ENCODE results near the gene PCAT6. TPM values are rescaled to one million over a fixed set of nuclear protein-coding genes. Genes with fewer than 3 reads are reported as not detected.

The PCAT6 gene
- total RNA-seq, 1 experiment from 2014 or later: 4.8 TPM

DNA sequence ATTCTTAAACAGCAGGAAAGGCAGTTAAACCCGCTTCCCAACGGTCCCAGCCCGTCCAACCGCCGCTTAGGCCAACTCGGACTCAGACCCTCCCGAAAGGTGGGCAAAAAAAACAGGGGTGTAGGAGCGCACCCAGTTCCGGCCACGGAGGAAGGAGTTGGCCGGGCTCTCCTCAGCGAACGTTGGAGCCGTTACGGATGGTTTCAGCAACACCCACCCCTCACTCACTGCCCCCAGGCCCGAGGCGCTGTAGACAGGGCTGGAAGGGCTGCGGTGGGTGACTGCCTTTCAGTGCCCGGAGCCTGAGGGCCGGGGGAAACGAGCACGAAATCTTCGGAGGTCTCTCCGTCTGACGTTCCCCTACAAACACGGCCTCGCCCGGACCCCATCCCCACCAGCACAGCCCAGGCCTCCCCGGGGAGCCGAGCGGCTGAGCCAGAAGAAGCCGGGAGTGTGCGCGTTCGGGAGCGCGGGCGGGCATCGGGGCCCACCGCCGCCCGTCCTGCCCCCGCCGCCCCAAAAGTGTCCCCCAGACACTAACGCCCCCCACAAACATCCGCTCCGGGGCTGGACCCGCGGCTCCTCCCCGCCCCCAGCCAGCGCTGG, 3.8 kb upstream of the PCAT6 start:
- Mint-ChIP-seq H3K27ac (peak overlapping the region; percentile 79 to 99 (median 86); a peak in 6 of 7 replicates), H3K4me3 (peak overlapping the region; percentile 91 to 96), H3K4me1 (peaks cover 58 to 65% of the 10 kb centered on the region in 2 experiments), H3K27me3 (ENCODE audit: low read depth) (peaks cover 7% of the 10 kb centered on the region), H3K9me3 (peaks cover 0 to 2% of the 10 kb centered on the region in 2 experiments; a peak in 1 of 5 replicates), H3K36me3 (ENCODE audit: insufficient read depth in 1 of 3, low read depth in 3 of 3) (peaks cover 4 to 7% (median 5%) of the 10 kb centered on the region in 3 experiments; a peak in 4 of 7 replicates)
- Histone ChIP-seq H3K27me3 (ENCODE audit: insufficient read depth, low read length) (peaks cover 3% of the 10 kb centered on the region; the same call in 1 of the 2 replicates), H4K20me1 (ENCODE audit: control insufficient read depth, insufficient read depth, insufficient read length) (no peaks in the 10 kb centered on the region), H3T11ph (ENCODE audit: low read length) (no peak overlapping the region), H3K18ac (ENCODE audit: insufficient read length, low read depth, low read length) (peak overlapping the region; percentile 65), H3K4ac (ENCODE audit: low read depth, low read length) (no peak overlapping the region), H2BK5ac (ENCODE audit: insufficient read length, low read length) (no peak overlapping the region), H3K4me1 (ENCODE audit: insufficient read depth, low read length) (peaks cover 15% of the 10 kb centered on the region), H2AFZ (ENCODE audit: low read length) (no peak overlapping the region), H2BK15ac (ENCODE audit: low read depth, low read length) (no peak overlapping the region), H3K56ac (ENCODE audit: insufficient read length, low read depth, low read length) (no peak overlapping the region), H3K23ac (ENCODE audit: insufficient read length, low read depth, low read length) (no peak overlapping the region), H3K79me1 (ENCODE audit: insufficient read depth, low read depth, low read length, poor library complexity, severe bottlenecking) (no peaks in the 10 kb centered on the region), H2AK5ac (ENCODE audit: insufficient read length, low read length) (no peak overlapping the region), H2BK12ac (ENCODE audit: insufficient read length, low read depth, low read length) (no peak overlapping the region), H4K91ac (ENCODE audit: insufficient read length, low read depth, low read length) (no peak overlapping the region), H3K4me2 (ENCODE audit: insufficient read depth, insufficient read length, low read length) (peak overlapping the region; percentile 82), H4K8ac (replicated peaks; ENCODE audit: insufficient read length, low read depth, low read length) (no peak overlapping the region), H2BK20ac (ENCODE audit: low read depth, low read length, poor library complexity, severe bottlenecking) (no peak overlapping the region), H4K5ac (ENCODE audit: insufficient read length, low read depth, low read length) (no peak overlapping the region), H3K9ac (ENCODE audit: extremely low read depth, insufficient read length, low read length) (peak overlapping the region; percentile 96), H3K14ac (ENCODE audit: insufficient read depth, low read length) (peak overlapping the region; percentile 64), H2BK120ac (ENCODE audit: low read depth, low read length, poor library complexity, severe bottlenecking) (no peak overlapping the region), H3K79me2 (ENCODE audit: insufficient read depth, low read length) (peaks cover 51% of the 10 kb centered on the region), H3K23me2 (ENCODE audit: insufficient read length, low read depth, low read length, poor library complexity, severe bottlenecking) (peaks cover 26% of the 10 kb centered on the region), H3K9me3 (ENCODE audit: control insufficient read depth, low read depth, low read length) (no peaks in the 10 kb centered on the region), H3K27ac (ENCODE audit: insufficient read length, low read depth, low read length) (peak overlapping the region; percentile 39)
- DNase-seq: no peak
- TF ChIP-seq, protein P1, sequence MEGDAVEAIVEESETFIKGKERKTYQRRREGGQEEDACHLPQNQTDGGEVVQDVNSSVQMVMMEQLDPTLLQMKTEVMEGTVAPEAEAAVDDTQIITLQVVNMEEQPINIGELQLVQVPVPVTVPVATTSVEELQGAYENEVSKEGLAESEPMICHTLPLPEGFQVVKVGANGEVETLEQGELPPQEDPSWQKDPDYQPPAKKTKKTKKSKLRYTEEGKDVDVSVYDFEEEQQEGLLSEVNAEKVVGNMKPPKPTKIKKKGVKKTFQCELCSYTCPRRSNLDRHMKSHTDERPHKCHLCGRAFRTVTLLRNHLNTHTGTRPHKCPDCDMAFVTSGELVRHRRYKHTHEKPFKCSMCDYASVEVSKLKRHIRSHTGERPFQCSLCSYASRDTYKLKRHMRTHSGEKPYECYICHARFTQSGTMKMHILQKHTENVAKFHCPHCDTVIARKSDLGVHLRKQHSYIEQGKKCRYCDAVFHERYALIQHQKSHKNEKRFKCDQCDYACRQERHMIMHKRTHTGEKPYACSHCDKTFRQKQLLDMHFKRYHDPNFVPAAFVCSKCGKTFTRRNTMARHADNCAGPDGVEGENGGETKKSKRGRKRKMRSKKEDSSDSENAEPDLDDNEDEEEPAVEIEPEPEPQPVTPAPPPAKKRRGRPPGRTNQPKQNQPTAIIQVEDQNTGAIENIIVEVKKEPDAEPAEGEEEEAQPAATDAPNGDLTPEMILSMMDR (conservative IDR thresholded peaks at IDR 0.05): no peak
- no CpG with 5 or more reads among the region's 51 CpGs for WGBS (ENCODE audit: extremely low coverage, insufficient read length, low lambda C conversion rate)
